ENCODE data around the gene SLC25A21. TPM values are rescaled to one million over a fixed set of nuclear protein-coding genes. Genes with fewer than 3 reads are reported as not detected.

Gene SLC25A21
- total and polyA plus RNA-seq, 2 experiments from 2014 or later, result 10.6 to 12.1 TPM

DNA sequence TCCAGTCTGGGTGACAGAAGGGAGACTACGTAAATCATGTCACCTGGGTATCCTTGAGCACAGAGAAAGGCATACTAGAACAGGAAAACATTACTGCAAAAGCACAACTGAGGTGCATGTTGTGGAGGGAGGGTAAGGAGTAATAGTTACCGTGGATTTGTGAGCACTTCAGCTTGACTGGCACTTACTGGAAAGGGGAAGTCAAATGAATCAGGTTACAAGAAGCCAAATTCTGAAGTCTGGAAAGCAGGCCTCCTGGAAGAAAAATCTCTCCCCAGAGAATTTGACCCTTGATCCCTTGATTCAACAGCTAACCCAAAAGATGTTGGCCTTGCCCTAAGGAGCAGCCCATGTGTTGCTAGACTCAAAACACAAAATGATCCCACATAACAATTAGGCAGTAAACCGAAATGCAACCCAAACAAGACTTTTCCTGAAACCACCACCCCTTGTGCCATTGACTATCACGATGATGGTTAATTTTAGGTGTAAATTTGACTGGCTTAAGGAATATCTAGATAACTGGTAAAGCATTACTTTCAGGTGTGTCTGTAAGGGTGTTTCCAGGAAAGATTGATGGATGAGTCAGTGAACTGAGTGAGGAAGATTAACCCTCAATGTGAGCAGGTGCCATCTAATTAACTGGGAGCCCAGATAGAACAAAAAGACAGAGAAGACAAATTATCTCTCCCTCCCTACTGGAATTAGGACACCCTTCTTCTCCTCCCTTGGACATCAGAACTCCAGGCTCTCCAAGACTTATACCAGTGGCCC, 108.8 kb downstream of the SLC25A21 start (continued):
- TF ChIP-seq REST (IDR thresholded peaks at IDR 0.05; ENCODE audit: unreplicated experiment) (no peak), POLR2AphosphoS5 (IDR thresholded peaks at IDR 0.05; ENCODE audit: low read depth) (no peak)

DNA sequence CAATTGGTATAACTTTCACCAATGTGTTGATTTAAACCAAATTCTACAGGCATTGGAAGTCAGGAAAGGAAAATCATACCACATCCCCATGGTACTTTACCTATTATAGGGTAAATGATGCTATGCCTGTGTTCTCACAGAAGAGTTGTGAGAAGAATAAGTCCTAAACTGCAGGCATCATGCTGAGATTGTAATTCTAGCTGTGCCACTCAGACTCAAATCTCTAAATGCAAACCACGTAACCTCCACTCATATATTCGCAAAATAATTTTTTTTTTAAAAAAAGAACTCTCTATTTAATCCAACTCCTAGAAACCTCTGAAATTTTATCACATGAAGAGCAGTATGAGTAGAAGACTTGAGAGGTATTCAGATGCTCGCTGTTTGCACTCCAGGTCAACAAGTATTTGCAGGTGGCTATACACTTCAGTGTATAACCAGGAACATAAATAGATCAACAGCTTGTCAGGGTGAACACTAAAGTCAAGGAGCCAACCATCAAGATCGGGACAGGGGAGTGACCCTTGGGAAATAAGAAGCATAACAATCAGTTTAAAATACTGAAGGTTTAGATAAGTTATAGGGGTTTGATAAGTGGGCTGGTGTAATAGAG, 110.1 kb downstream of the SLC25A21 start:
- Histone ChIP-seq H3K4me3 (no peak overlapping the region), H3K4me2 (no peak overlapping the region), H3K36me3 (ENCODE audit: insufficient read depth) (no peaks in the 10 kb centered on the region), H3F3A (replicated peaks; ENCODE audit: low read depth) (no peaks in the 10 kb centered on the region), H3K27me3 (ENCODE audit: insufficient read depth) (no peaks in the 10 kb centered on the region), H3K4me1 (ENCODE audit: insufficient read depth) (peaks cover 21% of the 10 kb centered on the region), H3K9me2 (ENCODE audit: insufficient read depth) (peaks cover 4% of the 10 kb centered on the region; the same call in 1 of the 2 replicates), H3K27ac (ENCODE audit: low read depth) (no peak overlapping the region), H4K20me1 (replicated peaks; ENCODE audit: insufficient read depth) (no peaks in the 10 kb centered on the region), H3K79me2 (replicated peaks; ENCODE audit: insufficient read depth) (no peaks in the 10 kb centered on the region), H2AFZ (no peak overlapping the region)
- Mint-ChIP-seq H3K27me3 (ENCODE audit: insufficient read depth, low read depth, poor library complexity) (no peaks in the 10 kb centered on the region), H3K4me3 (no peak overlapping the region), H3K4me1 (peaks cover 26% of the 10 kb centered on the region), H3K9me3 (no peaks in the 10 kb centered on the region), H3K36me3 (ENCODE audit: low read depth) (no peaks in the 10 kb centered on the region), H3K27ac (no peak overlapping the region)
- ATAC-seq, result no peak
- DNase-seq (ENCODE audit: low spot score), result no peak
- TF ChIP-seq ZNF114 (CRISPR knock-in tag; IDR thresholded peaks at IDR 0.05) (no peak), ZNF331 (CRISPR knock-in tag; IDR thresholded peaks at IDR 0.05; ENCODE audit: low read depth) (no peak), CTCF (conservative IDR thresholded peaks at IDR 0.05; ENCODE audit: low read depth in 2 of 2) (no peak), CREB1 (CRISPR knock-in tag; IDR thresholded peaks at IDR 0.05; ENCODE audit: low read depth) (no peak), EZH2phosphoT487 (IDR thresholded peaks at IDR 0.05; ENCODE audit: unreplicated experiment) (no peak), ZNF462 (CRISPR knock-in tag; IDR thresholded peaks at IDR 0.05) (no peak)
- TF ChIP-seq, protein P1, sequence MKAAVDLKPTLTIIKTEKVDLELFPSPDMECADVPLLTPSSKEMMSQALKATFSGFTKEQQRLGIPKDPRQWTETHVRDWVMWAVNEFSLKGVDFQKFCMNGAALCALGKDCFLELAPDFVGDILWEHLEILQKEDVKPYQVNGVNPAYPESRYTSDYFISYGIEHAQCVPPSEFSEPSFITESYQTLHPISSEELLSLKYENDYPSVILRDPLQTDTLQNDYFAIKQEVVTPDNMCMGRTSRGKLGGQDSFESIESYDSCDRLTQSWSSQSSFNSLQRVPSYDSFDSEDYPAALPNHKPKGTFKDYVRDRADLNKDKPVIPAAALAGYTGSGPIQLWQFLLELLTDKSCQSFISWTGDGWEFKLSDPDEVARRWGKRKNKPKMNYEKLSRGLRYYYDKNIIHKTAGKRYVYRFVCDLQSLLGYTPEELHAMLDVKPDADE (IDR thresholded peaks at IDR 0.05), result no peak

Measured in GM23338 (cell line).